Tibial artery (tissue), 4 donors: Measurements from ENCODE around the gene NFIX.

Experiments
- DNase-seq, 2 donors: peaks; one replicate each; pipeline ENCODE4 v3.0.0-alpha.2; 2019
- H3K27ac ChIP-seq, 2 donors: fragments of 200-600 bp; sonication (generic) in 1 of 2; 1 replicate in 1 of 2; 2 replicates in 1 of 2; pipeline ENCODE4 v1.5.1; 2018 to 2019; ENCODE audit warnings: mild to moderate bottlenecking in 1 of 2
- H3K27me3 ChIP-seq, 2 donors: fragments of 200-600 bp; sonication (generic) in 1 of 2; one replicate each; pipeline versions ENCODE4 v1.5.1 to v1.6.0; 2016 to 2019
- H3K36me3 ChIP-seq, 3 donors: fragments of 200-600 bp; sonication (generic) in 2 of 3; one replicate each; pipeline ENCODE4 v1.5.1; 2016 to 2019; ENCODE audit warnings: mild to moderate bottlenecking in 2 of 3
- H3K4me1 ChIP-seq, 4 donors: fragments of 200-600 bp; sonication (generic) in 2 of 4; 1 replicate in 3 of 4; 2 replicates in 1 of 4; pipeline ENCODE4 v1.5.1; 2016 to 2019
- H3K4me3 ChIP-seq, 2 donors: fragments of 200-600 bp; sonication (generic) in 1 of 2; 1 replicate in 1 of 2; 2 replicates in 1 of 2; pipeline ENCODE4 v1.5.1; 2018 to 2019; ENCODE audit warnings: mild to moderate bottlenecking in 2 of 2
- H3K9me3 ChIP-seq, 3 donors: fragments of 200-600 bp; sonication (generic) in 1 of 3; one replicate each; pipeline ENCODE4 v1.5.1; 2016 to 2019
- CTCF ChIP-seq, 2 experiments: fragments of 200-600 bp in 1 of 2; fragments of 450-650 bp in 1 of 2; IDR thresholded peaks; one replicate each; pipeline ENCODE4 v1.5.1; 2017 to 2019; ENCODE audit warnings: antibody characterized with exemption in 2 of 2, mild to moderate bottlenecking in 1 of 2, moderate library complexity in 1 of 2
- intact Hi-C: fragments of 100-400 bp; cut with DNase I; formaldehyde crosslinking; loops from one replicate; pipeline ENCODE4 v1.15.0; 2023; ENCODE audit warnings: low total_unique reads

NFIX gene

GRCh38 chr19:12994701-12995595 is at the start of gene NFIX:
TSS of gene NFIX (plus strand) at chr19:12995475. CDS start at chr19:12995838, 363 bp downstream.
- Histone ChIP-seq H3K27ac (peak within 1 kb of the TSS; percentile 88 to 99), H3K9me3 (no peaks in the 10 kb centered on the region)

GRCh38 chr19:12945479-12946091 is 49.7 kb upstream of the NFIX start, which contains the start of gene RAD23A:
TSS of gene RAD23A (plus strand) at chr19:12945862. CDS start at chr19:12945949, 87 bp downstream.
- H3K9me3 ChIP-seq: no peaks in the 10 kb centered on the region
- TF ChIP-seq CTCF (IDR thresholded peaks at IDR 0.05): peak in 1 of 2 experiments; percentile 13
- peak within 1 kb of the TSS; percentile 89 to 90 for H3K27ac ChIP-seq
- peak within 1 kb of the TSS; percentile 79 to 85 for H3K4me3 ChIP-seq
- no peaks in the 10 kb centered on the region for H3K27me3 ChIP-seq
- H3K4me1 ChIP-seq: peaks cover 0 to 36% (median 27%) of the 10 kb centered on the region in 4 donors
- peaks cover 64 to 80% (median 67%) of the 10 kb centered on the region in 3 donors for H3K36me3 ChIP-seq
- intact Hi-C loops: loop anchor here (10.0 kb wide), 1 partner anchor 61 kb away; the partner anchor contains the start of genes DNASE2 and KLF1
- DNase-seq: peak; percentile 97 to 98

More at GRCh38 chr19:12994701-12995595, at the start of gene NFIX:
- peak; percentile 66 to 86 for DNase-seq
- peaks cover 0 to 41% (median 36%) of the 10 kb centered on the region in 4 donors for H3K4me1 ChIP-seq
- TF ChIP-seq CTCF (IDR thresholded peaks at IDR 0.05): no peak
- H3K27me3 ChIP-seq: no peaks in the 10 kb centered on the region
- peaks cover 0 to 12% (median 0%) of the 10 kb centered on the region in 3 donors for H3K36me3 ChIP-seq
- H3K4me3 ChIP-seq: peak within 1 kb of the TSS; percentile 74 to 85
- intact Hi-C loops: loop anchor here (5.0 kb wide), 3 partner anchors 42 to 87 kb away; no protein-coding TSS in a partner anchor

- Histone ChIP-seq H3K27me3 (no peaks in the 10 kb centered on the region), H3K4me3 (peak overlapping the region; percentile 79 to 85), H3K9me3 (no peaks in the 10 kb centered on the region), H3K36me3 (peaks cover 62 to 80% (median 67%) of the 10 kb centered on the region in 3 donors), H3K4me1 (peaks cover 0 to 30% (median 22%) of the 10 kb centered on the region in 4 donors), H3K27ac (peak overlapping the region; percentile 89 to 90)
- no peak for TF ChIP-seq CTCF (IDR thresholded peaks at IDR 0.05)
- intact Hi-C loops: loop anchor here (10.0 kb wide), 1 partner anchor 61 kb away; the partner anchor contains the start of genes DNASE2 and KLF1
- DNase-seq: peak; percentile 68 to 88
These were observed 49.1 kb upstream of the NFIX start for GRCh38 chr19:12946092-12946721.

GRCh38 chr19:12946731-12947496 is 48.4 kb upstream of the NFIX start:
- no peak for DNase-seq
- peak overlapping the region; percentile 89 to 90 for H3K27ac ChIP-seq
- H3K4me1 ChIP-seq: peaks cover 0 to 28% (median 20%) of the 10 kb centered on the region in 4 donors
- TF ChIP-seq CTCF (IDR thresholded peaks at IDR 0.05): no peak
- H3K36me3 ChIP-seq: peaks cover 62 to 80% (median 67%) of the 10 kb centered on the region in 3 donors
- intact Hi-C loops: loop anchor here (10.0 kb wide), 1 partner anchor 62 kb away; the partner anchor contains the start of genes DNASE2 and KLF1
- H3K27me3 ChIP-seq: no peaks in the 10 kb centered on the region
- no peaks in the 10 kb centered on the region for H3K9me3 ChIP-seq
- H3K4me3 ChIP-seq: peak overlapping the region; percentile 79 to 85
